ENCODE measurements around the gene RAB44.

The RAB44 gene

DNA sequence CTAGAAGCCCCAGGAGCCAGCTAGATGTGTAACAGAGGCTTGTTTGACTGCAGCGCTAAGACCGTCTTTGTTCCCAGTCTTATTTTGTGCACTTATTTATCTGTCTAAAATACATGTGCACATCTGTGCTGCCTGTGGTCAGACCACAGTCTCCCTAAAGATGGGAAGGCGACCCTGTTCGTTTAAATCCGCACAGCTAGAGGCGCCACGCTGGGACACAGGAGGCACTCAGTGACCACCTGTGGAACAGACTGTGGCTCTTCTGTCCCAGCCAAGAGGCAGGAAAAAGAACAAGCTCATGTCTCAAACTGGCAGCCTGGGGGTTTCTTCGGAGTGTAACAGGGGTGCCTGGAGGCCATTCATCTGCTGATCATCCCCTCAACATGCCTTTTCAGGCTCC, 74.8 kb downstream of the RAB44 start:
- H3F3A ChIP-seq (ENCODE audit: control insufficient read depth, insufficient read depth): no peaks in the 10 kb centered on the region
- no peak overlapping the region for H3K4me2 ChIP-seq (ENCODE audit: low read length)
- no peaks in the 10 kb centered on the region for H3K9me3 ChIP-seq (ENCODE audit: control insufficient read depth, insufficient read depth, low read length)
- H3K79me2 ChIP-seq (ENCODE audit: control insufficient read depth, low read length): no peaks in the 10 kb centered on the region
- H3K9me2 ChIP-seq (replicated peaks; ENCODE audit: control insufficient read depth, low read length): no peaks in the 10 kb centered on the region
- TF ChIP-seq EZH2phosphoT487 (IDR thresholded peaks at IDR 0.05; ENCODE audit: borderline replicate concordance, low read length): no peak
- TF ChIP-seq, protein P1, sequence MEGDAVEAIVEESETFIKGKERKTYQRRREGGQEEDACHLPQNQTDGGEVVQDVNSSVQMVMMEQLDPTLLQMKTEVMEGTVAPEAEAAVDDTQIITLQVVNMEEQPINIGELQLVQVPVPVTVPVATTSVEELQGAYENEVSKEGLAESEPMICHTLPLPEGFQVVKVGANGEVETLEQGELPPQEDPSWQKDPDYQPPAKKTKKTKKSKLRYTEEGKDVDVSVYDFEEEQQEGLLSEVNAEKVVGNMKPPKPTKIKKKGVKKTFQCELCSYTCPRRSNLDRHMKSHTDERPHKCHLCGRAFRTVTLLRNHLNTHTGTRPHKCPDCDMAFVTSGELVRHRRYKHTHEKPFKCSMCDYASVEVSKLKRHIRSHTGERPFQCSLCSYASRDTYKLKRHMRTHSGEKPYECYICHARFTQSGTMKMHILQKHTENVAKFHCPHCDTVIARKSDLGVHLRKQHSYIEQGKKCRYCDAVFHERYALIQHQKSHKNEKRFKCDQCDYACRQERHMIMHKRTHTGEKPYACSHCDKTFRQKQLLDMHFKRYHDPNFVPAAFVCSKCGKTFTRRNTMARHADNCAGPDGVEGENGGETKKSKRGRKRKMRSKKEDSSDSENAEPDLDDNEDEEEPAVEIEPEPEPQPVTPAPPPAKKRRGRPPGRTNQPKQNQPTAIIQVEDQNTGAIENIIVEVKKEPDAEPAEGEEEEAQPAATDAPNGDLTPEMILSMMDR (IDR thresholded peaks at IDR 0.05; ENCODE audit: low read depth, low read length, poor library complexity, severe bottlenecking): no peak
- no peaks in the 10 kb centered on the region for H3K36me3 ChIP-seq (ENCODE audit: control insufficient read depth, low read length)
- H4K20me1 ChIP-seq (ENCODE audit: control insufficient read depth, insufficient read depth, low read depth, low read length): no peaks in the 10 kb centered on the region
- no peak overlapping the region for H3K27ac ChIP-seq (ENCODE audit: low read depth, low read length)
- peaks cover 31% of the 10 kb centered on the region for H3K27me3 ChIP-seq (ENCODE audit: control insufficient read depth, low read length)
- peaks cover 15% of the 10 kb centered on the region for H3K4me1 ChIP-seq (ENCODE audit: control insufficient read depth, low read length)
- H3K4me3 ChIP-seq (ENCODE audit: low read length): no peak overlapping the region

- peaks cover 31% of the 10 kb centered on the region for H3K27me3 ChIP-seq (ENCODE audit: control insufficient read depth, low read length)
- no peak overlapping the region for H3K4me2 ChIP-seq (ENCODE audit: low read length)
- TF ChIP-seq, protein P1 (IDR thresholded peaks at IDR 0.05; ENCODE audit: low read depth, low read length, poor library complexity, severe bottlenecking): no peak
- TF ChIP-seq EZH2phosphoT487 (IDR thresholded peaks at IDR 0.05; ENCODE audit: borderline replicate concordance, low read length): no peak
- no peaks in the 10 kb centered on the region for H4K20me1 ChIP-seq (ENCODE audit: control insufficient read depth, insufficient read depth, low read depth, low read length)
- H3K9me2 ChIP-seq (replicated peaks; ENCODE audit: control insufficient read depth, low read length): no peaks in the 10 kb centered on the region
- no peak overlapping the region for H3K27ac ChIP-seq (ENCODE audit: low read depth, low read length)
- H3K4me1 ChIP-seq (ENCODE audit: control insufficient read depth, low read length): peaks cover 8% of the 10 kb centered on the region
- H3K4me3 ChIP-seq (ENCODE audit: low read length): no peak overlapping the region
- no peaks in the 10 kb centered on the region for H3K36me3 ChIP-seq (ENCODE audit: control insufficient read depth, low read length)
- no peaks in the 10 kb centered on the region for H3F3A ChIP-seq (ENCODE audit: control insufficient read depth, insufficient read depth)
- no peaks in the 10 kb centered on the region for H3K79me2 ChIP-seq (ENCODE audit: control insufficient read depth, low read length)
- H3K9me3 ChIP-seq (ENCODE audit: control insufficient read depth, insufficient read depth, low read length): no peaks in the 10 kb centered on the region
Measured at GRCh38 chr6:36774331-36774730, 76.7 kb downstream of the RAB44 start.

DNA sequence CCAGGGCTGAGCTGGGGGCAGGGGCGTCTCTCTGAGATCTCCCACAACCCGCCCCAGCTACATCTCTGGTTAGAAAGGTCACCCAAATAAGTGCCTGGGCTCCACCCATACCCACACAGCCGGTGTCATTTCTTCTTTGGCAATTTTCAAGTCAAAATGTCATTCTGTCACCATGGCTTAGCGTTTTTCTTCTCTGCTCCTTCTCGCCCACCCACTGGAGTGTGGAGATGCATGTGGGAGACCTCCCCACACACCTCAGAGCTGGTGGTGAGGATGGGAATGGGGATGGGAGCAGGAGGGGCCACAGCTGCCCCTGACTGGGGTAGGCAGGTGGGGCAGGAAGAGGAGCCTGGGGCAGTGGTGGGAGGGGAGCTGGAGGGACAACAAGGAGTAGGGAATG, 78.5 kb downstream of the RAB44 start:
- Histone ChIP-seq H3K9me2 (replicated peaks; ENCODE audit: control insufficient read depth, low read length) (no peaks in the 10 kb centered on the region), H3K79me2 (ENCODE audit: control insufficient read depth, low read length) (no peaks in the 10 kb centered on the region), H4K20me1 (ENCODE audit: control insufficient read depth, insufficient read depth, low read depth, low read length) (no peaks in the 10 kb centered on the region), H3K4me2 (ENCODE audit: low read length) (no peak overlapping the region), H3K4me1 (ENCODE audit: control insufficient read depth, low read length) (peaks cover 9% of the 10 kb centered on the region), H3K36me3 (ENCODE audit: control insufficient read depth, low read length) (no peaks in the 10 kb centered on the region), H3F3A (ENCODE audit: control insufficient read depth, insufficient read depth) (no peaks in the 10 kb centered on the region), H3K27me3 (ENCODE audit: control insufficient read depth, low read length) (peaks cover 35% of the 10 kb centered on the region), H3K27ac (ENCODE audit: low read depth, low read length) (no peak overlapping the region), H3K4me3 (ENCODE audit: low read length) (no peak overlapping the region), H3K9me3 (ENCODE audit: control insufficient read depth, insufficient read depth, low read length) (no peaks in the 10 kb centered on the region)
- no peak for TF ChIP-seq EZH2phosphoT487 (IDR thresholded peaks at IDR 0.05; ENCODE audit: borderline replicate concordance, low read length)
- TF ChIP-seq, protein P1 (IDR thresholded peaks at IDR 0.05; ENCODE audit: low read depth, low read length, poor library complexity, severe bottlenecking): no peak

GRCh38 chr6:36777801-36778200, 80.2 kb downstream of the RAB44 start:
- Histone ChIP-seq H3K9me2 (replicated peaks; ENCODE audit: control insufficient read depth, low read length) (no peaks in the 10 kb centered on the region), H3F3A (ENCODE audit: control insufficient read depth, insufficient read depth) (no peaks in the 10 kb centered on the region), H4K20me1 (ENCODE audit: control insufficient read depth, insufficient read depth, low read depth, low read length) (no peaks in the 10 kb centered on the region), H3K4me3 (ENCODE audit: low read length) (no peak overlapping the region), H3K36me3 (ENCODE audit: control insufficient read depth, low read length) (no peaks in the 10 kb centered on the region), H3K27ac (ENCODE audit: low read depth, low read length) (no peak overlapping the region), H3K4me2 (ENCODE audit: low read length) (no peak overlapping the region), H3K9me3 (ENCODE audit: control insufficient read depth, insufficient read depth, low read length) (no peaks in the 10 kb centered on the region), H3K79me2 (ENCODE audit: control insufficient read depth, low read length) (no peaks in the 10 kb centered on the region), H3K27me3 (ENCODE audit: control insufficient read depth, low read length) (peaks cover 35% of the 10 kb centered on the region), H3K4me1 (ENCODE audit: control insufficient read depth, low read length) (peaks cover 9% of the 10 kb centered on the region)
- TF ChIP-seq, protein P1 (IDR thresholded peaks at IDR 0.05; ENCODE audit: low read depth, low read length, poor library complexity, severe bottlenecking): no peak
- no peak for TF ChIP-seq EZH2phosphoT487 (IDR thresholded peaks at IDR 0.05; ENCODE audit: borderline replicate concordance, low read length)
